ENCODE measurements around the gene OSR1. TPM values are rescaled to one million over a fixed set of nuclear protein-coding genes. Genes with fewer than 3 reads are reported as not detected.

OSR1 gene
- total and polyA plus RNA-seq, 9 of the 15 experiments (the other 6 are each of a cell fraction or from before 2014, with no cell fraction given): not detected

DNA sequence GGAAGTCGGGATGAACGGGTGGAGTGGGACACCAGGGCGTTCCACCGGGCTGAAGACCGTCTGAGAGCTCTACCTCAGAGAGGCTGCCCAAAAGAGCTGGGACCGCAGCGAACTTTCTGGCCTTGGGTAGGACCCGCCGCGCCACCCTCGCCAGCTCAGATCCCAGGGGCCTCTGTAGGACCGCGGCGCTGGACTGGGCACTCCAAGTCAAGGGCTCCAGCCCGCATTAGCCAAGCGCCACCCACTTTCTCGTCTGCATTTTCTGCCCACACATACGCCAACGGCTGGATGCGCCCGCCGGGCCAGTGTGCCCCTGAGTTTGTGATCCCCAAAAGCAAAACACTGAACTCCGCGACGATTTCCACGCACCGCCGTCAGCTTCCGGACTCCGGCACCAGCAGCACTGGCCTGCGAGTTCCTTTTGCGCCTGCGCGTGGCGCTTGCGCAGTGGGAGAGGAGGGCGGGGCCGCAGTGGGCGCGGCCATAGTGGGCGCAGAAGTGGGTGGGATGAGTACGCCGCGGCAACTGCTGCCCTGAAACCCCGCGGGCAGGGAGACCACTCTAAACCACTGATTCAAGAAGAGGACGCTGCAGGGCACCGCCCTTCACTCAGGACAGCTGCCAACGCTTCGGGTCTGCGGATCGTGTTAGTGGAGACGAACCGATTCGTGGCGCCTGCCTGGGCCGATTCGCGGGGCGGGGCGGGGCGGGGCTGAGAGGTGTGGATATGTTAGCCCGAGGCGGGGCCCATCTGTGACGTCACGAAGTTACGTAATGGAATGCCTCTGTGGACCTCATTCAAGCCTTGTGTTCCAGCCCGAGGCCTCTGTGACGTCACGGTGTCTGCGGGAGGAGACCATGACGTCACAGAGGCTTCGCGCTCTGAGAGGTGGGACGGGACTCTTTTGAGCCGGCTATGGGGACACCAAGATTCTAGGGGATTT, 10.5 kb downstream of the OSR1 start (continued):
- TF ChIP-seq ZBTB8A (IDR thresholded peaks at IDR 0.05; ENCODE audit: partially characterized antibody): no peak
- TF ChIP-seq IRF2 (CRISPR knock-in tag; IDR thresholded peaks at IDR 0.05): no peak
- no peak; the same call in 1 of the 2 replicates for TF ChIP-seq ARID4B (CRISPR knock-in tag; IDR thresholded peaks at IDR 0.05)
- TF ChIP-seq SMARCA4 (IDR thresholded peaks at IDR 0.05): no peak
- TF ChIP-seq EWSR1 (IDR thresholded peaks at IDR 0.05; ENCODE audit: borderline replicate concordance, low read depth, partially characterized antibody): no peak
- no peak for TF ChIP-seq ZNF165 (CRISPR knock-in tag; IDR thresholded peaks at IDR 0.05; ENCODE audit: borderline replicate concordance)
- no peak for TF ChIP-seq HNRNPUL1 (IDR thresholded peaks at IDR 0.05; ENCODE audit: low read length)
- TF ChIP-seq, protein P1, sequence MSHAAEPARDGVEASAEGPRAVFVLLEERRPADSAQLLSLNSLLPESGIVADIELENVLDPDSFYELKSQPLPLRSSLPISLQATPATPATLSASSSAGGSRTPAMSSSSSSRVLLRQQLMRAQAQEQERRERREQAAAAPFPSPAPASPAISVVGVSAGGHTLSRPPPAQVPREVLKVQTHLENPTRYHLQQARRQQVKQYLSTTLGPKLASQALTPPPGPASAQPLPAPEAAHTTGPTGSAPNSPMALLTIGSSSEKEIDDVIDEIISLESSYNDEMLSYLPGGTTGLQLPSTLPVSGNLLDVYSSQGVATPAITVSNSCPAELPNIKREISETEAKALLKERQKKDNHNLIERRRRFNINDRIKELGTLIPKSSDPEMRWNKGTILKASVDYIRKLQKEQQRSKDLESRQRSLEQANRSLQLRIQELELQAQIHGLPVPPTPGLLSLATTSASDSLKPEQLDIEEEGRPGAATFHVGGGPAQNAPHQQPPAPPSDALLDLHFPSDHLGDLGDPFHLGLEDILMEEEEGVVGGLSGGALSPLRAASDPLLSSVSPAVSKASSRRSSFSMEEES (CRISPR knock-in tag; IDR thresholded peaks at IDR 0.05): no peak
- 0 out of 2 replicates have a peak, but pooled peaks have one; percentile 19 for TF ChIP-seq RUNX1 (IDR thresholded peaks at IDR 0.05; ENCODE audit: low read depth)
- TF ChIP-seq MTA3 (IDR thresholded peaks at IDR 0.05; ENCODE audit: borderline replicate concordance): peak; percentile 99
- no peak for TF ChIP-seq HIVEP1 (CRISPR knock-in tag; IDR thresholded peaks at IDR 0.05)
- TF ChIP-seq GMEB1 (CRISPR knock-in tag; IDR thresholded peaks at IDR 0.05): peak; percentile 37; the same call in 1 of the 2 replicates
- TF ChIP-seq NCOA6 (IDR thresholded peaks at IDR 0.05): no peak
- peak; percentile 98 for TF ChIP-seq POLR2A (conservative IDR thresholded peaks at IDR 0.05)
- no peak for TF ChIP-seq SFPQ (IDR thresholded peaks at IDR 0.05; ENCODE audit: low read depth, low read length)
- TF ChIP-seq ZNF699 (CRISPR knock-in tag; IDR thresholded peaks at IDR 0.05; ENCODE audit: insufficient replicate concordance): no peak
